Fibroblast of lung (primary cell): ENCODE data around the gene RNF145. TPM values are rescaled to one million over a fixed set of nuclear protein-coding genes. Genes with fewer than 3 reads are reported as not detected.
"Not testable (repeated sequence)": the region's sequence is repeated elsewhere in the genome, so short reads cannot be mapped to it uniquely, and the experiment has no call there.

Source experiments
- DNase-seq, 2 donors: peaks; one replicate each; pipeline versions ENCODE4 v3.0.0 to v3.0.0-alpha.2; 2010; ENCODE audit warnings: low read depth in 2 of 2
- H2AFZ ChIP-seq: 2 replicates; pipeline ENCODE4 v1.5.1; 2012; ENCODE audit warnings: low read length, control low read depth, inconsistent platforms
- H3K27ac ChIP-seq: 2 replicates; pipeline ENCODE4 v1.5.1; 2011; ENCODE audit warnings: low read length, control low read depth; ENCODE audit not compliant: insufficient read depth
- H3K27me3 ChIP-seq: 2 replicates; pipeline ENCODE4 v1.5.1; 2011; ENCODE audit warnings: mild to moderate bottlenecking, low read length; ENCODE audit not compliant: control insufficient read depth, insufficient read depth
- H3K36me3 ChIP-seq: 2 replicates; pipeline ENCODE4 v1.5.1; 2011; ENCODE audit warnings: low read length; ENCODE audit not compliant: control insufficient read depth, insufficient read depth
- H3K4me1 ChIP-seq: 2 replicates; pipeline ENCODE4 v1.5.1; 2011; ENCODE audit warnings: low read length; ENCODE audit not compliant: control insufficient read depth, insufficient read depth; ENCODE audit errors: extremely low read depth
- H3K4me2 ChIP-seq: 2 replicates; pipeline ENCODE4 v1.5.1; 2011; ENCODE audit warnings: low read length, control low read depth; ENCODE audit not compliant: insufficient read depth; ENCODE audit errors: extremely low read depth
- H3K4me3 ChIP-seq, 4 experiments: fragments of 200-600 bp in 1 of 4; sonication (generic) in 1 of 4; replicated peaks in 1 of 4; 2 replicates each; pipeline ENCODE4 v1.5.1; 2011 to 2016; ENCODE audit warnings: low read length in 4 of 4, low read depth in 3 of 4, mild to moderate bottlenecking in 3 of 4, control low read depth in 2 of 4, inconsistent platforms in 1 of 4, mixed read lengths in 1 of 4; ENCODE audit not compliant: insufficient read depth in 1 of 4; ENCODE audit errors: control extremely low read depth in 1 of 4
- H3K79me2 ChIP-seq: 2 replicates; pipeline ENCODE4 v1.5.1; 2012; ENCODE audit warnings: mild to moderate bottlenecking, low read length, inconsistent platforms; ENCODE audit not compliant: control insufficient read depth, insufficient read depth
- H3K9ac ChIP-seq: 2 replicates; pipeline ENCODE4 v1.5.1; 2011; ENCODE audit warnings: mild to moderate bottlenecking, low read length, control low read depth; ENCODE audit not compliant: insufficient read depth
- H3K9me3 ChIP-seq: 2 replicates; pipeline ENCODE4 v1.5.1; 2012; ENCODE audit warnings: low read depth, low read length; ENCODE audit not compliant: control insufficient read depth, insufficient read depth
- H4K20me1 ChIP-seq: 2 replicates; pipeline ENCODE4 v1.5.1; 2011; ENCODE audit warnings: low read length; ENCODE audit not compliant: control insufficient read depth, insufficient read depth; ENCODE audit errors: extremely low read depth
- CTCF ChIP-seq, 2 donors: IDR thresholded peaks in 1 of 2; conservative IDR thresholded peaks in 1 of 2; 1 replicate in 1 of 2; 2 replicates in 1 of 2; pipeline ENCODE4 v1.5.1; 2011 to 2012; ENCODE audit warnings: low read length in 2 of 2, control low read depth in 1 of 2, inconsistent platforms in 1 of 2, low read depth in 1 of 2, mild to moderate bottlenecking in 1 of 2
- EZH2 ChIP-seq: IDR thresholded peaks from 2 replicates; pipeline ENCODE4 v1.5.1; 2012; ENCODE audit warnings: low read length, control low read depth, mild to moderate bottlenecking; ENCODE audit errors: missing control alignments
- polyA plus RNA-seq, 2 donors: library from polyadenylated mRNA; depleted of rRNA in 1 of 2; stranded (reverse) in 1 of 2; unstranded in 1 of 2; fragments of >200 nt; gene quantifications; 2 replicates each; pipeline ENCODE4 v1.2.1, GENCODE V29; 2011 to 2012; ENCODE audit warnings: missing spikeins in 1 of 2
- total RNA-seq: library from RNA; depleted of rRNA; stranded (reverse); fragments of >200 nt; gene quantifications from 2 replicates; pipeline ENCODE4 v1.2.1, GENCODE V29; 2014

RNF145 gene
- total and polyA plus RNA-seq, 2 donors (not counting 1 experiment from before 2014, with no cell fraction given), result 54.2 to 75.0 TPM

- no peak for DNase-seq
- Histone ChIP-seq H3K79me2 (no peaks in the 10 kb centered on the region), H3K4me2 (no peak overlapping the region), H3K4me3 (no peak overlapping the region), H3K4me1 (no peaks in the 10 kb centered on the region), H2AFZ (no peak overlapping the region), H3K27me3 (peaks cover 8% of the 10 kb centered on the region), H3K27ac (no peak overlapping the region), H3K36me3 (no peaks in the 10 kb centered on the region), H4K20me1 (no peaks in the 10 kb centered on the region), H3K9ac (no peak overlapping the region), H3K9me3 (no peaks in the 10 kb centered on the region)
- TF ChIP-seq CTCF (conservative IDR thresholded peaks at IDR 0.05 in 1 of 2, IDR thresholded peaks at IDR 0.05 in 1 of 2; ENCODE audit: low read depth in 1 of 2, low read length in 2 of 2) (no peak), EZH2 (no peak)
These were observed 21.3 kb upstream of the RNF145 start for GRCh38 chr5:159230657-159231056.

GRCh38 chr5:159228097-159228496 is 18.7 kb upstream of the RNF145 start:
- not testable (repeated sequence) for H2AFZ ChIP-seq, H3K9ac ChIP-seq, H3K36me3 ChIP-seq, H4K20me1 ChIP-seq, H3K9me3 ChIP-seq, H3K27me3 ChIP-seq, H3K27ac ChIP-seq, H3K79me2 ChIP-seq, H3K4me1 ChIP-seq, H3K4me3 ChIP-seq, H3K4me2 ChIP-seq
- peak in 1 of 2 donors; percentile 30 for DNase-seq

GRCh38 chr5:159227452-159227851 is 18.1 kb upstream of the RNF145 start:
- no peaks in the 10 kb centered on the region for H3K36me3 ChIP-seq
- H4K20me1 ChIP-seq, result no peaks in the 10 kb centered on the region
- no peak overlapping the region for H2AFZ ChIP-seq
- peaks cover 7% of the 10 kb centered on the region for H3K27me3 ChIP-seq
- TF ChIP-seq CTCF (conservative IDR thresholded peaks at IDR 0.05 in 1 of 2, IDR thresholded peaks at IDR 0.05 in 1 of 2; ENCODE audit: low read depth in 1 of 2, low read length in 2 of 2) (no peak), EZH2 (no peak)
- no peaks in the 10 kb centered on the region for H3K4me1 ChIP-seq
- H3K4me3 ChIP-seq, result no peak overlapping the region
- no peak overlapping the region for H3K4me2 ChIP-seq
- no peak overlapping the region for H3K9ac ChIP-seq
- H3K27ac ChIP-seq, result no peak overlapping the region
- no peak for DNase-seq
- no peaks in the 10 kb centered on the region for H3K9me3 ChIP-seq
- H3K79me2 ChIP-seq, result no peaks in the 10 kb centered on the region
